Cardiac fibroblast (primary cell): ENCODE data around the gene STKLD1.

ENCODE experiments used
- DNase-seq, 2 donors: peaks; one replicate each; pipeline versions ENCODE4 v3.0.0 to v3.0.0-alpha.2; 2010; ENCODE audit warnings: low read depth in 2 of 2
- H3K4me3 ChIP-seq, 2 donors: replicated peaks in 1 of 2; 1 replicate in 1 of 2; 2 replicates in 1 of 2; pipeline ENCODE4 v1.5.1; 2011; ENCODE audit warnings: low read depth in 2 of 2, low read length in 2 of 2, mild to moderate bottlenecking in 2 of 2, moderate library complexity in 1 of 2
- TF ChIP-seq, protein P1 (sequence below): IDR thresholded peaks from one replicate; pipeline ENCODE4 v1.5.1; 2011; ENCODE audit warnings: low read depth, mild to moderate bottlenecking, low read length, inconsistent platforms

STKLD1 gene

DNA sequence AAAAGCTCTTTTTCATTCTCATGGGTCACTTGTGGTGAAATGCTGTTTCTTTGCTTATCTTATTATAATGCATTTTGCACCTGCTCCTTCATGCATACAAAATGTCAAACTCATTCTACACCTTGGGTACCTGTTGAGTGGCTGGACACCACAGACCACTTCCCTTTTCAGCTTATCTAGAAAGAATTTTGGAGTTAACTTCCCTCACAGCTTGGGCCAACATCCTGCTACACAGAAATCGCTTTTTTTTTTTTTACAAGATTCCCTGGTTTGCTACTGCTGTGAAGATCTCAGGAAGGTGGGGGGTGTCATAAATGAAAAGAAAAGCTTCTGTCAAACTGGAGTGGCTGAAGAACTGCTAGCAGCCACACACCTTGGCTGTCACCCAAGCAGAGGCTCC is 39.0 kb downstream of the STKLD1 start:
- TF ChIP-seq, protein P1, sequence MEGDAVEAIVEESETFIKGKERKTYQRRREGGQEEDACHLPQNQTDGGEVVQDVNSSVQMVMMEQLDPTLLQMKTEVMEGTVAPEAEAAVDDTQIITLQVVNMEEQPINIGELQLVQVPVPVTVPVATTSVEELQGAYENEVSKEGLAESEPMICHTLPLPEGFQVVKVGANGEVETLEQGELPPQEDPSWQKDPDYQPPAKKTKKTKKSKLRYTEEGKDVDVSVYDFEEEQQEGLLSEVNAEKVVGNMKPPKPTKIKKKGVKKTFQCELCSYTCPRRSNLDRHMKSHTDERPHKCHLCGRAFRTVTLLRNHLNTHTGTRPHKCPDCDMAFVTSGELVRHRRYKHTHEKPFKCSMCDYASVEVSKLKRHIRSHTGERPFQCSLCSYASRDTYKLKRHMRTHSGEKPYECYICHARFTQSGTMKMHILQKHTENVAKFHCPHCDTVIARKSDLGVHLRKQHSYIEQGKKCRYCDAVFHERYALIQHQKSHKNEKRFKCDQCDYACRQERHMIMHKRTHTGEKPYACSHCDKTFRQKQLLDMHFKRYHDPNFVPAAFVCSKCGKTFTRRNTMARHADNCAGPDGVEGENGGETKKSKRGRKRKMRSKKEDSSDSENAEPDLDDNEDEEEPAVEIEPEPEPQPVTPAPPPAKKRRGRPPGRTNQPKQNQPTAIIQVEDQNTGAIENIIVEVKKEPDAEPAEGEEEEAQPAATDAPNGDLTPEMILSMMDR = no peak
- no peak overlapping the region for H3K4me3 ChIP-seq
- DNase-seq = no peak

DNA sequence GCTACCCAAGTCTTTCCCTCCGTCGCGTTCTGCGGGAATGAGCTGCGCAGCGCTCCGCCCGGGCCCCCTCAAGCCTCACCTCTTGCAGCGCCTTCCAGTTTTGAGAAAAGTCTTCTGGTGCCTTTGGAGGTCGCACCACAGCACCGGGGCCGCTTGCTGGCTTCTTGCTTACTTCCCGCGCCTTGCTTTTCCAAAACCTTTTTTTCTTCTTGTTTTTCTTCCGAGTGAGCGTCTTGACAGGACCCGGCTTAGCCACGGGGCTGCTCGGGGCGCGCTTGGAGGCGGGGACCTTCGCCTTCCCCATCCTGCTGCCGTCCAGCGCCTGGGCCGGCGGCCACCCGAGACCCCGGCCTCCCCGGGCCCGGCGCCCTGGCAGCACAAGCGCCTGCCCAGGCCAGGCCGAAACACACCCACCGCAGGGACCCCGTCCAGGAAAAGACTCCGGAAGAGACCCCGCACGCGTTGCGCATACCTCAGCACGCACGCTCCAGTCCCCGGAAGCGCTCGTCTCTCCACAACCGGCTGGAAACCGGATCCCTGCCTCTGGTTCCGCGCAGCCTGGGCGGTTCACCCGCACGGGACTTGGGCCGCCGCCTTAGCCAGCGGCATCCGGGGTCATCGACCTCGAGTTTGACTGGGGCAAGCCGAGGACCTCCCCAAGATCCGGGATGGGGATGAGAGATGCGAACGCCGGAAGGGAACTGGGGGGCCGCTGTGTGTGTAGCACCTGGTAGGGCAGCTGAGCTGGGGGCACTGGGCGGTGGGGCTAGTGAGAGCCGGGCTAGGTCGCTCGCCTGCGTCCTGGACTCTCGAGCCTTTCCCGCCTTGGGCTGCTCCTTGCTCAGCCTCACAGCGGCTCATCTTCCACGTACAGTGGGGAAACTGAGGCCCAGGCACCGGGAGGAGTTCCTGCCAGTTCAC is 41.6 kb downstream of the STKLD1 start, which contains the start of gene REXO4:
Gene REXO4, minus strand, starts transcription at position 470 of the 921 bp plus-strand sequence. Its CDS starts 166 bp downstream, at position 304.
- DNase-seq = peak; percentile 90 to 91
- TF ChIP-seq, protein P1 = no peak
- H3K4me3 ChIP-seq = peak within 1 kb of the TSS; percentile 70 to 86

GRCh38 chr9:133419005-133419404 is 42.8 kb downstream of the STKLD1 start:
- DNase-seq = no peak
- H3K4me3 ChIP-seq = no peak overlapping the region
- TF ChIP-seq, protein P1 = no peak

GRCh38 chr9:133420392-133420827 is 44.2 kb downstream of the STKLD1 start:
- no peak overlapping the region for H3K4me3 ChIP-seq
- TF ChIP-seq, protein P1 = no peak
- no peak for DNase-seq

GRCh38 chr9:133421615-133422542 is 45.7 kb downstream of the STKLD1 start, which contains the start of gene ADAMTS13:
ADAMTS13 (plus strand) TSS chr9:133422367; CDS start chr9:133422444, 77 bp downstream.
- H3K4me3 ChIP-seq = no peak within 1 kb of the TSS
- TF ChIP-seq, protein P1 = no peak

DNA sequence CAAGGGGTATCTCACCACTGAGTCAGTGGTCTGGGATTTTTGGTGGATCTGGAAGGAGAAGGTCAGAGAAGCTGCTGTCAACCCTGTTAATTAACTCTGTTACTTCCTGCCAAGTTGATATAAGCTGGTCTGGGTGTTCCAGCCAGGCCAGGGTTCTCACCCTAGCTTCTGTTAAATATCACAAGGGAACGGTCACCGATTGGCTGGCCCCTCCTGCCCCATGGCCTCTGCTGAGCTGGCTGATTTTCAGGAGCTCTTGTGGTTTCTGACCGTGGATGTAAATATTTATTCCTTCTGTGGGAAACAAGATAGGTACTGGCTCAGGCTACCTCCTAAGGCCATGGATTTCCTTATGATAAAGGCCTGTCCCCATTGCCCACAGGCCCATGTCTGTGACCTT is 47.0 kb downstream of the STKLD1 start:
- peak in 1 of 2 donors; percentile 28 for DNase-seq
- no peak overlapping the region for H3K4me3 ChIP-seq
- TF ChIP-seq, protein P1 = no peak

More at GRCh38 chr9:133421615-133422542, 45.7 kb downstream of the STKLD1 start, which contains the start of gene ADAMTS13:
- DNase-seq = peak in 1 of 2 donors; percentile 8
